ENCODE results near the gene ADAM17.

DNA sequence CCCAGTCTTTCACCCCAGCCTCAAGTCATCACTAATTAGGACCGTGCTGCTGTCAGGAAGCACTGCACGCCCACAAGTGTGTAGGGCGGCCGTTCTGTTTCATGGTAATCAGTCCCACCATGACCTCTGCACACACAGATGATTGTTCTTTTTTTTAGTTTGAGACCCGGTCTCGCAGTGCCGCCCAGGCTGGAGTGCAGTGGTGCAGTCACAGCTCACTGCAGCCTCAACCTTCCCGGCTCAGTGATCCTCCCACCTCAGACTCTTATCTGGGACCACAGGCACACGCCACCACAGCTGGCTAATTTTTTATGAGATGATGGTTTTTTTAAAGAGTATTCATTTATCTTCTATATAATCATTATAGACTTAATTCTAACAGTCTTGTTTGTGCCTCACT, 83.1 kb downstream of the ADAM17 start:
- TF ChIP-seq, protein P1, sequence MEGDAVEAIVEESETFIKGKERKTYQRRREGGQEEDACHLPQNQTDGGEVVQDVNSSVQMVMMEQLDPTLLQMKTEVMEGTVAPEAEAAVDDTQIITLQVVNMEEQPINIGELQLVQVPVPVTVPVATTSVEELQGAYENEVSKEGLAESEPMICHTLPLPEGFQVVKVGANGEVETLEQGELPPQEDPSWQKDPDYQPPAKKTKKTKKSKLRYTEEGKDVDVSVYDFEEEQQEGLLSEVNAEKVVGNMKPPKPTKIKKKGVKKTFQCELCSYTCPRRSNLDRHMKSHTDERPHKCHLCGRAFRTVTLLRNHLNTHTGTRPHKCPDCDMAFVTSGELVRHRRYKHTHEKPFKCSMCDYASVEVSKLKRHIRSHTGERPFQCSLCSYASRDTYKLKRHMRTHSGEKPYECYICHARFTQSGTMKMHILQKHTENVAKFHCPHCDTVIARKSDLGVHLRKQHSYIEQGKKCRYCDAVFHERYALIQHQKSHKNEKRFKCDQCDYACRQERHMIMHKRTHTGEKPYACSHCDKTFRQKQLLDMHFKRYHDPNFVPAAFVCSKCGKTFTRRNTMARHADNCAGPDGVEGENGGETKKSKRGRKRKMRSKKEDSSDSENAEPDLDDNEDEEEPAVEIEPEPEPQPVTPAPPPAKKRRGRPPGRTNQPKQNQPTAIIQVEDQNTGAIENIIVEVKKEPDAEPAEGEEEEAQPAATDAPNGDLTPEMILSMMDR (IDR thresholded peaks at IDR 0.05; ENCODE audit: low read depth, low read length, poor library complexity, severe bottlenecking) = no peak
- no peak for TF ChIP-seq EZH2phosphoT487 (IDR thresholded peaks at IDR 0.05; ENCODE audit: borderline replicate concordance, low read length)

Measured in DOHH2 (cell line).